MCF 10A (cell line): ENCODE data around the gene DDIT3. TPM values are rescaled to one million over a fixed set of nuclear protein-coding genes. Genes with fewer than 3 reads are reported as not detected.

ENCODE experiments used
- BruUV-seq: library from RNA; stranded (reverse); fragments of 400-500 nt; replicated peaks from 2 replicates; lab custom pipeline; 2021; lab: Mats Ljungman, UMichigan
- CTCF ChIA-PET: fragments of 300-600 bp; sonication (Branson Sonifier 250); formaldehyde crosslinking; extraction: SDS; loops from one replicate; lab custom pipeline; 2021; ENCODE audit warnings: antibody characterized with exemption, inconsistent platforms; lab: Yijun Ruan, JAX
- POLR2A ChIA-PET: fragments of 300-600, 350-650 bp; sonication (Branson Sonifier 250); formaldehyde crosslinking; extraction: SDS; loops from one replicate; lab custom pipeline; 2020; ENCODE audit warnings: antibody characterized with exemption, inconsistent platforms; lab: Yijun Ruan, JAX
- DNase-seq: peaks from one replicate; pipeline ENCODE4 v3.0.0-alpha.2; 2018; ENCODE audit not compliant: unreplicated experiment
- H3K27ac Mint-ChIP-seq: one replicate; pipeline ENCODE4 v1.8.0; 2022; ENCODE audit warnings: mild to moderate bottlenecking, low read depth, mixed read lengths; ENCODE audit not compliant: unreplicated experiment
- H3K27me3 Mint-ChIP-seq: one replicate; pipeline ENCODE4 v1.8.0; 2022; ENCODE audit warnings: mixed read lengths; ENCODE audit not compliant: insufficient read depth, unreplicated experiment
- H3K36me3 Mint-ChIP-seq: one replicate; pipeline ENCODE4 v1.8.0; 2022; ENCODE audit warnings: mild to moderate bottlenecking, moderate library complexity, mixed read lengths; ENCODE audit not compliant: insufficient read depth, unreplicated experiment
- H3K4me1 Mint-ChIP-seq: one replicate; pipeline ENCODE4 v1.8.0; 2022; ENCODE audit warnings: mixed read lengths; ENCODE audit not compliant: insufficient read depth, unreplicated experiment
- H3K4me3 Mint-ChIP-seq: one replicate; pipeline ENCODE4 v1.8.0; 2022; ENCODE audit warnings: mild to moderate bottlenecking, moderate library complexity, mixed read lengths; ENCODE audit not compliant: unreplicated experiment
- H3K9me3 Mint-ChIP-seq: one replicate; pipeline ENCODE4 v1.8.0; 2022; ENCODE audit warnings: mixed read lengths; ENCODE audit not compliant: unreplicated experiment
- intact Hi-C: fragments of 100-400 bp; cut with micrococcal nuclease; formaldehyde crosslinking; loops from 2 replicates; pipeline ENCODE4 v1.14.1; 2022
- total RNA-seq: library from RNA; stranded (reverse); gene quantifications from 2 replicates; pipeline ENCODE4 v1.2.3, GENCODE V29; 2022
- TF ChIP-seq, protein P1 (sequence below): fragments of 200-600 bp; IDR thresholded peaks from one replicate; pipeline ENCODE4 v1.8.0; 2022; ENCODE audit warnings: antibody characterized with exemption, mild to moderate bottlenecking; ENCODE audit not compliant: unreplicated experiment

The DDIT3 gene
- total RNA-seq, 1 experiment from 2014 or later, result 156 TPM

- Mint-ChIP-seq H3K36me3 (peaks cover 72% of the 10 kb centered on the region), H3K9me3 (no peaks in the 10 kb centered on the region), H3K4me1 (peaks cover 15% of the 10 kb centered on the region), H3K27me3 (no peaks in the 10 kb centered on the region), H3K27ac (no peak overlapping the region), H3K4me3 (no peak overlapping the region)
- CTCF ChIA-PET, result interaction anchor here (0.5 to 1.3 kb wide), 5 partner anchors 13 to 1525 kb away, joined by 3 read pairs; no protein-coding TSS in a partner anchor
- TF ChIP-seq, protein P1, sequence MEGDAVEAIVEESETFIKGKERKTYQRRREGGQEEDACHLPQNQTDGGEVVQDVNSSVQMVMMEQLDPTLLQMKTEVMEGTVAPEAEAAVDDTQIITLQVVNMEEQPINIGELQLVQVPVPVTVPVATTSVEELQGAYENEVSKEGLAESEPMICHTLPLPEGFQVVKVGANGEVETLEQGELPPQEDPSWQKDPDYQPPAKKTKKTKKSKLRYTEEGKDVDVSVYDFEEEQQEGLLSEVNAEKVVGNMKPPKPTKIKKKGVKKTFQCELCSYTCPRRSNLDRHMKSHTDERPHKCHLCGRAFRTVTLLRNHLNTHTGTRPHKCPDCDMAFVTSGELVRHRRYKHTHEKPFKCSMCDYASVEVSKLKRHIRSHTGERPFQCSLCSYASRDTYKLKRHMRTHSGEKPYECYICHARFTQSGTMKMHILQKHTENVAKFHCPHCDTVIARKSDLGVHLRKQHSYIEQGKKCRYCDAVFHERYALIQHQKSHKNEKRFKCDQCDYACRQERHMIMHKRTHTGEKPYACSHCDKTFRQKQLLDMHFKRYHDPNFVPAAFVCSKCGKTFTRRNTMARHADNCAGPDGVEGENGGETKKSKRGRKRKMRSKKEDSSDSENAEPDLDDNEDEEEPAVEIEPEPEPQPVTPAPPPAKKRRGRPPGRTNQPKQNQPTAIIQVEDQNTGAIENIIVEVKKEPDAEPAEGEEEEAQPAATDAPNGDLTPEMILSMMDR, result no peak
- POLR2A ChIA-PET, result interaction anchor here (0.6 to 3.0 kb wide), 3 partner anchors 10 to 20 kb away, joined by 4 to 34 read pairs (median 6); partner anchors contain the start of gene DCTN2
- DNase-seq, result no peak
- intact Hi-C loops, result no loop called here
- BruUV-seq, result no TSS peak
Measured at GRCh38 chr12:57525615-57526383, 5.5 kb upstream of the DDIT3 start.

DNA sequence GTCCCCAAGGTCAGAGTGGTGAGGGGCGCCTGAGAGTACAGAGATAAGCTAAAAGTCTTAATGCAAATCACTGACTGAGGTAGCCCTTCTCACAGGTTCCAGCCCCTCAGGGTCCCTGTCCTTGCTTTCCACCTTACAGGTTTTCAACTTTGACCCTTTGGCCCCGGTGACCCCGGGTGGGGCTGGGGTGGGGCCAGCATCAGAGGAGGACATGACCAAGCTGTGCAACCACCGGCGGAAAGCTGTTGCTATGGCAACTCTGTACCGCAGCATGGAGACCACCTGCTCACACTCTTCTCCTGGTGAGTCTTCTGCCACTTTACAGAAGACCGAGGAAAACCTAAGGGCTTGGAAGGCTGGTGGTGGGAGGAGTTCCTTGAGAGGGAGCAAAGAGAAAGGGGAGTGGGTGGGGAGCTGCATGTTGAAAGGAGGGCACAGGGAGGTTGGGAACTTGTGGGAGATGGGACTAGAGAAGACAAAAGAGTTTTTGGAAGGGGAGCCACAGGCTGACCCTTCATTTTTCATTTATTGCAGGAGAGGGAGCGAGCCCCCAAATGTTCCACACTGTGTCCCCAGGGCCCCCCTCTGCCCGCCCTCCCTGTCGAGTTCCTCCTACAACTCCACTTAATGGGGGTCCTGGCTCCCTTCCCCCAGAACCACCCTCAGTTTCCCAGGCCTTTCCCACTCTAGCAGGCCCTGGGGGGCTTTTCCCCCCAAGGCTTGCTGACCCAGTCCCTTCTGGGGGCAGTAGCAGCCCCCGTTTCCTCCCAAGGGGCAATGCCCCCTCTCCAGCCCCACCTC is 4.7 kb upstream of the DDIT3 start:
- peaks cover 72% of the 10 kb centered on the region for H3K36me3 Mint-ChIP-seq
- H3K4me1 Mint-ChIP-seq, result peaks cover 15% of the 10 kb centered on the region
- BruUV-seq, result no TSS peak
- H3K27me3 Mint-ChIP-seq, result no peaks in the 10 kb centered on the region
- POLR2A ChIA-PET, result interaction anchor here (0.6 to 3.0 kb wide), 7 partner anchors 7 to 67 kb away, joined by 4 to 34 read pairs (median 7); partner anchors contain the start of genes DCTN2 and PIP4K2C
- intact Hi-C loops, result no loop called here
- peak overlapping the region; percentile 90 for H3K4me3 Mint-ChIP-seq
- CTCF ChIA-PET, result interaction anchor here (0.6 to 1.5 kb wide), 6 partner anchors 7 to 206 kb away, joined by 3 to 6 read pairs (median 4); no protein-coding TSS in a partner anchor
- no peaks in the 10 kb centered on the region for H3K9me3 Mint-ChIP-seq
- H3K27ac Mint-ChIP-seq, result peak overlapping the region; percentile 10
- TF ChIP-seq, protein P1, result no peak
- DNase-seq, result no peak

- no peak for DNase-seq
- H3K27ac Mint-ChIP-seq, result peak overlapping the region; percentile 10
- H3K9me3 Mint-ChIP-seq, result no peaks in the 10 kb centered on the region
- TF ChIP-seq, protein P1, result no peak
- peak overlapping the region; percentile 90 for H3K4me3 Mint-ChIP-seq
- peaks cover 72% of the 10 kb centered on the region for H3K36me3 Mint-ChIP-seq
- peaks cover 21% of the 10 kb centered on the region for H3K4me1 Mint-ChIP-seq
- intact Hi-C loops, result no loop called here
- ChIA-PET POLR2A (interaction anchor here (0.7 to 3.0 kb wide), 15 partner anchors 8 to 413 kb away, joined by 3 to 34 read pairs (median 5); partner anchors contain the start of genes CYP27B1, DCTN2, MARS1 and OS9), CTCF (interaction anchor here (0.5 to 1.5 kb wide), 8 partner anchors 8 to 203 kb away, joined by 3 to 6 read pairs (median 4); no protein-coding TSS in a partner anchor)
- H3K27me3 Mint-ChIP-seq, result no peaks in the 10 kb centered on the region
- no TSS peak for BruUV-seq
Measured at GRCh38 chr12:57523706-57524614, 3.6 kb upstream of the DDIT3 start.
